Testis (tissue), 3 donors: ENCODE data around the gene IL15RA. TPM values are rescaled to one million over a fixed set of nuclear protein-coding genes. Genes with fewer than 3 reads are reported as not detected.

Experiments used
- DNase-seq: peaks from one replicate; pipeline ENCODE4 v3.0.0-alpha.2; 2019
- H3K27ac ChIP-seq, 2 donors: fragments of 200-600 bp; sonication (generic); one replicate each; pipeline ENCODE4 v1.5.1; 2019
- H3K27me3 ChIP-seq: fragments of 200-600 bp; sonication (generic); one replicate; pipeline ENCODE4 v1.5.1; 2019
- H3K36me3 ChIP-seq: fragments of 200-600 bp; sonication (generic); one replicate; pipeline ENCODE4 v1.5.1; 2017; ENCODE audit warnings: low read depth; ENCODE audit errors: missing control alignments
- H3K4me1 ChIP-seq: fragments of 200-600 bp; sonication (generic); one replicate; pipeline ENCODE4 v1.5.1; 2019
- H3K4me3 ChIP-seq, 2 donors: fragments of 200-600 bp; sonication (generic); one replicate each; pipeline ENCODE4 v1.5.1; 2017 to 2019
- H3K9me3 ChIP-seq: fragments of 200-600 bp; sonication (generic); one replicate; pipeline ENCODE4 v1.5.1; 2017
- POLR2A ChIP-seq: fragments of 450-650 bp; IDR thresholded peaks from one replicate; pipeline ENCODE4 v1.6.1; 2017; ENCODE audit warnings: antibody characterized with exemption, mild to moderate bottlenecking, moderate library complexity
- WGBS, 2 donors: methylation state at CpG; one replicate each; pipeline ENCODE4 v1.1.5; 2018; 5-methylcytosine and 5-hydroxymethylcytosine counted together
- intact Hi-C: fragments of 100-400 bp; cut with DNase I; formaldehyde crosslinking; loops from one replicate; pipeline ENCODE4 v1.15.1; 2023; ENCODE audit warnings: low total_unique reads
- polyA plus RNA-seq: library from polyadenylated mRNA; stranded (reverse); fragments of 350-450 nt; fragmentation: Illumina TruSeq; extraction: RNeasy Lipid Tissue Mini Kit (QIAGEN cat#74804); gene quantifications from one replicate; pipeline ENCODE4 v1.2.3, GENCODE V29; 2014; ENCODE audit warnings: low read depth, low replicate concordance; ENCODE audit not compliant: insufficient read depth
- total RNA-seq, 2 donors: library from RNA; depleted of rRNA; stranded (reverse); fragments of >200 nt; gene quantifications; one replicate each; pipeline ENCODE4 v1.2.3, GENCODE V29; 2016
- TF ChIP-seq, protein P1 (sequence below), 3 experiments: fragments of 450-650 bp in 2 of 3; fragments of 200-600 bp in 1 of 3; sonication (generic) in 1 of 3; IDR thresholded peaks; one replicate each; pipeline ENCODE4 v1.5.1; 2016 to 2019; ENCODE audit warnings: antibody characterized with exemption in 3 of 3, mild to moderate bottlenecking in 2 of 3, moderate library complexity in 1 of 3

Gene IL15RA
- total and polyA plus RNA-seq, 3 donors from 2014 or later: 15.6 to 21.9 (median 18.3) TPM

DNA sequence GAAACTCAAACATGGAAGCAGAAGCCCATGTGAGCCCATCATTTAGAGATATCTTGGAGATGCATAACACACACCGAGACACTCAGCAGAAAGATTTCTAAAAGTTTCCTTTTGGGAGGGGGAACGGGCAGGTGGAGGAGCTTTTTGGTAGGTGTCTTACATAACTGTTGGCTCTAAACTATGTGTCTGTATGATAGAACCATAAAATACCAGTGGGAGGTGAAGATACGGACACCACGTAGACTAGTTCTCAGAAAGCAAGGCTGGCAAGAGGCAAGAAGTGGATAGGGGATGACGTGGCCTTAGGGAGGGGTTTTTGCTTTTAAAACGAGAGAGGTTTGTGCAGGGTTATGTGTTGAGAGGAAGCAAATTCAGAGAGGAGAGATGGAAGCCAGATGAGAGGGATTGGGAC lies 36.5 kb downstream of the IL15RA start:
- Histone ChIP-seq H3K4me3 (no peak overlapping the region), H3K27me3 (no peaks in the 10 kb centered on the region), H3K9me3 (no peaks in the 10 kb centered on the region), H3K36me3 (no peaks in the 10 kb centered on the region), H3K4me1 (peaks cover 12% of the 10 kb centered on the region), H3K27ac (no peak overlapping the region)
- WGBS, 2 donors: 78 to 84% methylated on average over 6 of the region's 6 CpGs
- intact Hi-C loops: no loop called here
- no peak for TF ChIP-seq POLR2A
- TF ChIP-seq, protein P1, sequence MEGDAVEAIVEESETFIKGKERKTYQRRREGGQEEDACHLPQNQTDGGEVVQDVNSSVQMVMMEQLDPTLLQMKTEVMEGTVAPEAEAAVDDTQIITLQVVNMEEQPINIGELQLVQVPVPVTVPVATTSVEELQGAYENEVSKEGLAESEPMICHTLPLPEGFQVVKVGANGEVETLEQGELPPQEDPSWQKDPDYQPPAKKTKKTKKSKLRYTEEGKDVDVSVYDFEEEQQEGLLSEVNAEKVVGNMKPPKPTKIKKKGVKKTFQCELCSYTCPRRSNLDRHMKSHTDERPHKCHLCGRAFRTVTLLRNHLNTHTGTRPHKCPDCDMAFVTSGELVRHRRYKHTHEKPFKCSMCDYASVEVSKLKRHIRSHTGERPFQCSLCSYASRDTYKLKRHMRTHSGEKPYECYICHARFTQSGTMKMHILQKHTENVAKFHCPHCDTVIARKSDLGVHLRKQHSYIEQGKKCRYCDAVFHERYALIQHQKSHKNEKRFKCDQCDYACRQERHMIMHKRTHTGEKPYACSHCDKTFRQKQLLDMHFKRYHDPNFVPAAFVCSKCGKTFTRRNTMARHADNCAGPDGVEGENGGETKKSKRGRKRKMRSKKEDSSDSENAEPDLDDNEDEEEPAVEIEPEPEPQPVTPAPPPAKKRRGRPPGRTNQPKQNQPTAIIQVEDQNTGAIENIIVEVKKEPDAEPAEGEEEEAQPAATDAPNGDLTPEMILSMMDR (IDR thresholded peaks at IDR 0.05): no peak
- DNase-seq: no peak

DNA sequence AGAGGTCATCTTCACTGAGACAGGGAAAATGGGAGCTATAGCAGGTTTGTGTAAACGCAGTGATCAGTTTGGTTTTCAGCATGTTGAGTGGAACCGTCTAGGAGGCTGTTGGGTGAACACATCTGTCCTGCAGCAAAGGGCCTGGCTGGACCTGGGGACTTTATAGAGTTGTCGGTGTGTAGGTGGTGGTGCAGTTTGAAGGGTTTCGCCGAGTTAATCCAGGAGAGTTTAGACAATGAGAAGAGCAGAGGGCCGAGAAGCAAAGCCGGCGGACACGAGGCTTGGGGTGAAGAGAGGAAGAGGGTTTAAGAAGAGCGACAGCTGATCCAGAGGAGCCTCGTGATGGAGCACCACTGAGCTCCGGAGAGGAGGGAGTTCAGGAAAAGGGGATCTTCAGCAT lies 39.1 kb downstream of the IL15RA start:
- intact Hi-C loops: no loop called here
- Histone ChIP-seq H3K9me3 (no peaks in the 10 kb centered on the region), H3K27ac (no peak overlapping the region), H3K4me1 (peaks cover under 1% of the 10 kb centered on the region), H3K36me3 (no peaks in the 10 kb centered on the region), H3K27me3 (no peaks in the 10 kb centered on the region), H3K4me3 (no peak overlapping the region)
- WGBS, 2 donors: 90 to 92% methylated on average over 12 of the region's 12 CpGs
- no peak for DNase-seq
- TF ChIP-seq, protein P1 (IDR thresholded peaks at IDR 0.05): no peak
- TF ChIP-seq POLR2A: no peak

DNA sequence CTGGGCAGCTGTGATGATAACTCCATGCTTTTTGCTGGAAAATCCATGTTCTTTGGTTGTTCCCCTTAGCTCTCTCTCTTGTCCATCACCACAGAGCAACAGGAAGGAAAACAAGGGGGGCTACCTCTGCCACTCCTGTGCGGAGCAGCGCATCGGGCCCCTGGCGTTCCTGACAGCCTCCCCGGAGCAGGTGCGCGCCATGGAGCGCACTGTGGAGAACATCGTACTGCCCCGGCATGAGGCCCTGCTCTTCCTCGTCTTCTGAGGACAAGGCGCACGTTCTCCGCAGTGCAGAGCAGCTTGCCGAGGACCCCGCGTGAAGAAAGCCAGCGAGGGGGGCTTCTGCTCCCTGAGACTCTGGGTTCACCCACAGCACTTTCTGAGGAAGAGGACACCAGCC lies 40.3 kb downstream of the IL15RA start:
- Histone ChIP-seq H3K27ac (no peak overlapping the region), H3K27me3 (no peaks in the 10 kb centered on the region), H3K4me1 (no peaks in the 10 kb centered on the region), H3K4me3 (no peak overlapping the region), H3K9me3 (no peaks in the 10 kb centered on the region), H3K36me3 (no peaks in the 10 kb centered on the region)
- 94 to 95% methylated on average over 17 to 18 of the region's 18 CpGs for WGBS, 2 donors
- intact Hi-C loops: no loop called here
- no peak for DNase-seq
- TF ChIP-seq, protein P1 (IDR thresholded peaks at IDR 0.05): no peak
- TF ChIP-seq POLR2A: no peak

DNA sequence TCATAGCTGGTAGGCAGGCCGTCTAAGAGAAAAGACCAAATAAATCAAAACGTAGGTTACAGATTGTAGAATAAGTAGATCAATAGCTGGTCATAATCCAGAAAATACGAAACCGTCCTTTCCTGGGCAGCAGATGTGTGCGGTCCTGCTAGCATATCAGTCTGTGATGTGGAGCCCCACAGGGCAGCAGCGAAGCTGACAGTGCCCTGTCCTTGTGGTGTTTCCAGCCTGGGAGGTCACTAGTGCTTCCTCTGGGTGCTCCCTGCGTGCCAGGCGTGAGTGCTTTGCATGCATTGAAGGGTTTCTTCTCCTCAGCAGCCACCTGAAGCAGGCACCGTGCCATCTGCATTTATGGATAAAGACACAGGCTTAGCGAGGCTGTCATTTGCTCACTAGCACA lies 41.7 kb downstream of the IL15RA start:
- WGBS, 2 donors: 92 to 93% methylated on average over 10 of the region's 10 CpGs
- Histone ChIP-seq H3K27ac (no peak overlapping the region), H3K4me3 (no peak overlapping the region), H3K36me3 (no peaks in the 10 kb centered on the region), H3K9me3 (no peaks in the 10 kb centered on the region), H3K4me1 (no peaks in the 10 kb centered on the region), H3K27me3 (no peaks in the 10 kb centered on the region)
- TF ChIP-seq POLR2A: no peak
- TF ChIP-seq, protein P1 (IDR thresholded peaks at IDR 0.05): no peak
- intact Hi-C loops: no loop called here
- DNase-seq: no peak

DNA sequence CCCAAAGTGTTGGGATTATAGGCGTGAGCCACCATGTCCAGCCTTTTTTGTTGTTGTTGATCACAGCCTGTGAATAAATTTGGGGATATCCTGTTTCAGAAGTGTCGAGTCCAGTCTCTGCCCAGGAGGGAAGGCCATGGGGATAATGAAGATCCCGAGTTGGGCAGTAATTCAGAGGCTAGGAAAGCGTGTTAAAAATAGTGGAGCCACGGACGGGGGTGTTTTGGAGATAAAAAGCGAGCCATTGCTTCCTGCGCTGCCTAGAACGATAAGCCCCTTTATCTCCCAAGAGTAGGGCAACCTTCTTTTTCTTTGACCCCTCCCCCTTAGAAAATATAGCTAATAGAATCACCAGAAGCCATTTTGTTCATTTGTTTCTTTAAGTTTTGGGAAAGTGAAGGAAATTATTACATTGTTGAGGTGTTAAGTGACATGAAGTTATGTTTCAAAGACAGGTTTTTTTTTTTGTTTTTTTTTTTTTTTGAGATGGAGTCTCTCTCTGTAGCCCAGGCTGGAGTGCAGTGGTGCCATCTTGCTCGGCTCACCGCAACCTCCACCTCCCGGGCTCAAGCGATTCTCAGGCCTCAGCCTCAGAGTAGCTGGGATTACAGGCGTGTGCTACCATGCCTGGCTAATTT lies 43.3 kb downstream of the IL15RA start:
- WGBS, 2 donors: 89 to 91% methylated on average over 14 of the region's 14 CpGs
- H3K9me3 ChIP-seq: no peaks in the 10 kb centered on the region
- TF ChIP-seq, protein P1 (IDR thresholded peaks at IDR 0.05): no peak
- no peak for TF ChIP-seq POLR2A

More for the DNA sequence above, 43.3 kb downstream of the IL15RA start:
- Histone ChIP-seq H3K27ac (no peak overlapping the region), H3K4me3 (no peak overlapping the region), H3K27me3 (no peaks in the 10 kb centered on the region), H3K4me1 (no peaks in the 10 kb centered on the region), H3K36me3 (no peaks in the 10 kb centered on the region)
- DNase-seq: no peak
- intact Hi-C loops: no loop called here
